DOHH2 (cell line): Measurements from ENCODE around the gene BMX.
A peak's percentile ranks its signal among the peaks of the same experiment; 100 is the strongest.

Experiments used
- CTCF ChIP-seq: fragments of 200-600 bp; sonication (generic); IDR thresholded peaks from one replicate; pipeline ENCODE4 v1.5.1; 2014; ENCODE audit warnings: antibody characterized with exemption, mild to moderate bottlenecking, low read depth, low read length; ENCODE audit not compliant: poor library complexity, severe bottlenecking
- EZH2phosphoT487 ChIP-seq: fragments of 200-600 bp; sonication (generic); IDR thresholded peaks from 2 replicates; pipeline ENCODE4 v1.6.1; 2017; ENCODE audit warnings: borderline replicate concordance, mild to moderate bottlenecking, antibody characterized with exemption, low read length, moderate library complexity, mixed read lengths

GRCh38 chrX:15468036-15468435, 32.6 kb upstream of the BMX start:
- TF ChIP-seq CTCF = peak; percentile 58
- TF ChIP-seq EZH2phosphoT487 = no peak
